RPMI8226 (cell line): ENCODE measurements around the gene CYTL1.
"Not testable (repeated sequence)": the region's sequence is repeated elsewhere in the genome, so short reads cannot be mapped to it uniquely, and the experiment has no call there.

Experiments used
- DNase-seq: peaks from one replicate; pipeline ENCODE4 v3.0.0-alpha.2; 2015

Gene CYTL1

DNA sequence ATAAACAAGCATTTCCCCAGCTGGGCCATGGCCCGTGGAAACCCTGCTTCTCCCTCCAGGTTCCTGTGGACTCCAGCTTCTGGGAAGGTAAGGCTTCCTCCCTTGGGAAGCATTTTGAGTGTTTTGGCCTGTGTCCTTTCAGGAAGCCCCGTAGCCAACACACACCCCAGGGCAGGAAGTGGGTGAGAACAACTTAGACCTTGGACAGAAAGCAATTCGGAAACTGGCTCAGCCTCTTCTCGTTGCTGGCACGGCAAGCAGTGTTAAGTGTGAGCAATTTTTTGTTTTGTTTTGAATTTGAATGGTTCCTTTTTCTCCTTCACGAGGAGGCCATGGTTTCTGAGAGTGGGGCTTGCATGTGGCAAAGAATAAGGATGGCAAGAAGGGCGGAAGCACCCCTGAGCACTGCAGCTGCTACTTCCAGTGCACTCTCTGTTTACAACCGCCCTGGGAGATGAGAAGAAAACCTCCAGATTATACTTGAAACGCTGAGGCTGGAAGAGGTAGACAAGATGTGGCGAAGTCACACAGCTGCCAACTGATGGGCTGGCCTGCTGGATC lies 14.1 kb upstream of the CYTL1 start:
- DNase-seq, result no peak

DNA sequence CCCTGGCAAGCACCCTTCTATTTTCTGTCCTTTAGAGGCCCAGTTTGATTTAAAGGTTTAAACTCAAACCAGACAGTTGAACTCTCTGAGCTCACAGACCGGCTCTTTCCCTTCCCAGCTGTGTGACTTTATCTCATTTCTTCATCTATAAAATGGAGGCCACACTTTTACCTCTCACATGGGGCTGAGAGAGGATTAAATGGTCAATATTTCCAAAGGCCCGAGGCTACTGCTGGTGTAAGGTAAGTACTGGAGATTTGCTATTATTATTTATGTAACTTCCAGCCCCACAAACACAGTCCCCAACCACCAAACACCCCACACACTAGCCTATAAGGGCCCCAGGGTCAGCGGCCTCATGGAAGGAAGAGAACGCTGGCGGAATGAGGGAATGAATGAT lies 13.6 kb upstream of the CYTL1 start:
- DNase-seq, result no peak

GRCh38 chr4:5030927-5031326 lies 11.7 kb upstream of the CYTL1 start:
- no peak for DNase-seq

DNA sequence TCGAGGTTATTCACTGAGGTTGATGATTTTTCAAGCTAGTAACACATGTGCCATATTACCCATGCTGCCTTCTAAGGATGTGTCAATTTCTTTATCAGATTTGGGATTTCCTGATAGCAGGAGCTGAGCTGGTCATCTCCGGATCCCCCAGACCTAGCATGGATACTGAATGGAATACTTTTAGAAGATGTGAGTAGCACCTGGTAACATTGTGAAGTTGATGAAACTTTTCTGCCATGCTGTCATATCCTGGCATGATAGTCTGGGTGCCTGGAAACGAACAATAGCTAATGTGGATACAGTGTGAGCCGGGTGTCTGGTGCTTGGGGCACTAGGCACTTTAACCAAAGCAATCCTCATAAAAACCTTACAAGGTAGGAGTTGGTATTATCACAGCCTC lies 11.0 kb upstream of the CYTL1 start:
- no peak for DNase-seq

- DNase-seq, result no peak
Observed at GRCh38 chr4:5029447-5029846, 10.2 kb upstream of the CYTL1 start.

DNA sequence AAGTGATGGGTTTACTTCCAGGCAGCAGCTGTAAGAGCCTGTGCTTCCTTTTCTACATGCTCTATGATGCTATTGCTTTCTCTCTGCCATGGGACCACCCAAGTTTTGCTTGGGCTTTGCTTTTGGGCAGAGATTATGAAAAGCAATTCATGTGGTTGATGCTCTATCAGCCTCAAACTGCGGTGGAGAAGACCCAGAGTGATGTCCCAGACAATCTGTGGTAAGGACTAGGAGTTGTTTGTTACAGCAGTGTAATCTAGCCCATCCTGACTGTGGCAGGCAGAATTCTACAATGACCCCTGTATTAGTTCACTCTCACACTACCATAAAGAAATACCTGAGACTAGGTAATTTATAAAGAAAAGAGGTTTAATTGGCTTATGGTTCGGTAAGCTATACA lies 9.2 kb upstream of the CYTL1 start:
- DNase-seq, result no peak

DNA sequence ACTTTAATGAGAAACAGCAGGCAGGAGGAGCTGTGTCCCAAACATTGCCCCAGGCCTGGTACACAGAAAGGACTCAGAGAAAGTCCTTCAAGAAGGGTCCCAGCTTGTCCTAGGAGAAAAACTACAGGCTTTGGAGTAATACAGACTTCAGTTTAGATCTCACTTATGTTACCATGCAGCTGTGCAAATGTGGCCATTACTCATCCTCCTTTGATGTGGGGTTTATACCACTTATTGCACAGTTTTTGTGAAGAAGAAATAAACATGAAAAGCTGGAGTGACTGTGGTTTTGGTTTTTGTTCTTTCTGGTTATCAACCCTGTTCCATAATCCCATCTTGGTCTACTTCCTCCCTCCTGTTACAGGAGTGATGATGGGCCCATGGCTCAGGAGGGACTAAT lies 8.1 kb upstream of the CYTL1 start:
- no peak for DNase-seq

DNA sequence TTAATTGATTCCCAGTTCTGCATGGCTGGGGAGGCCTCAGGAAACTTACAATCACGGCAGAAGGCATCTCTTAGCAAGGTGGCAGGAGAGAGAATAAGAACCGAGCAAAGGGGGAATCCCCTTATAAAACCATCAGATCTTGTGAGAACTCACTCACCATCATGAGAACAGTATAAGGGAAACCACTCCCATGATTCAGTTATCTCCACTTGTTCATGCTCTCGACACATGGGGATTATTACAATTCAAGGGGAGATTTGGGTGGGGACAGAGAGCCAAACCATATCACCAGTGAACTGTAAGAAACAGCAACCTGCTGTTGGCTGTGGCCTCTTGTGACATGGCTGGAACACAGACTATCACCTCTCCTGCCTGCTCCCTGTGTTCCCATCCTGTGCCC lies 7.1 kb upstream of the CYTL1 start:
- no peak for DNase-seq

- no peak for DNase-seq
Observed at GRCh38 chr4:5024673-5025072, 5.4 kb upstream of the CYTL1 start.

GRCh38 chr4:5021546-5021945 lies 2.3 kb upstream of the CYTL1 start:
- DNase-seq, result no peak

DNA sequence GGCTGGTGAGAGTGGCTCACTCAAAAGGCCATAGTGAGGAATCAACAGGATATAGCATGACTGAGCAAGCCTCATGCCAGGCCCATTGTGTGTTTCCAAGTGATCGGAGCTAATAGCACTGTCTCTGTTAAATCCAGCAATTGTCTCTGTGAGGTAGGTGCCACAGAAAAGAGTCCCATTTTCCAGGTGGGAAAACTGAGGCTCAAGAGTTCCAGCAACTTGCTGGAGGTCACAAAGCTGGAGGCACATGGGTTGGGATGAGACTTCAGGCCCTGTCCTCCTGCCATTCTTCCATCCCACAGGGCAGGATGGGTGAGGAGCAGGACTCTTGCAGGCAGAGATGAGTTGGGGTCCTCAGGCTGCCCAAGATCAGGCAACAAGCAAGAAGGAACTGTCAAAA lies 1.1 kb upstream of the CYTL1 start:
- no peak for DNase-seq

DNA sequence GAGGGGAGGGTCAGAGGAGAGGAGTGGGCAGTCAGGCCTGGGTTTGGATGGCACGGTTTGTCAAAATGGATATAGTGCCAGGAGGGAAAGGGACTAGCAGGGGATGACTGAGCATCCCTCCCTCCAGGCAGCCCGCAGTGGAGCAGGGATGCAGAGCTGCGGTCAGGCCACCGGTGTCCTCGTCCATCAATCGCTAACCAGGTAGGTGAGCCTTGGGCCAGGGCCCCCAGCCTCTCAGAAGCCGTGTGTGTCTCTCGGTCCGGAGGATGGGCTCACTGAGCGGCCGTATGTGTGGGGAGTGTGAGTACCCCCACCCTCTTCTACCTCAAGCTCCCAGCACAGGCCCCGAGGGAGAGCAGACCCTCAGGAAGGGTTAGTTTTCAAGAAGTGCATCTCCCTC lies 538 bp upstream of the CYTL1 start:
- DNase-seq, result no peak

DNA sequence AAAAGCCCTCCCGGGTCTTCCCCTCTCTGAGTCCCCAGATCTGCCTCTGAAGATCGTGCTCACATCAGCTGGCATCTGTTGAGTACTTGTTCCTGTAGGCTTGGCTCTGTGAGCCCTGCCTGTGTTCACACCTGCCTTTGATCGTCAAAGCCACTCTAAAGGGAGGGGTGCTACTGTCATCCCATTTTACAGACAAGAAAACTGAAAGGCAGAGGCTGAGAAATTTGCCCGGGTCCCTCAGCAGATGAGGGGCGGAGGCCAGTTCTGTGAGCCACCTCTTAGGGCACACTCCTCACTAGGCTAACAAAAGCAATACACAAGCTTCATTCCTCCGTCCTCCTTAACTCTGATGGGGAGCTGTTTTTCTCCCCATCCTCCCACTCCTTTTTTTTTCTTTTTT lies 655 bp downstream of the CYTL1 start:
- no peak for DNase-seq

- no peak for DNase-seq
Observed at GRCh38 chr4:5018096-5018495, 1.2 kb downstream of the CYTL1 start.

GRCh38 chr4:5014007-5014682 lies 5.1 kb downstream of the CYTL1 start:
- no peak for DNase-seq

GRCh38 chr4:5012958-5013357 lies 6.3 kb downstream of the CYTL1 start:
- DNase-seq, result no peak

DNA sequence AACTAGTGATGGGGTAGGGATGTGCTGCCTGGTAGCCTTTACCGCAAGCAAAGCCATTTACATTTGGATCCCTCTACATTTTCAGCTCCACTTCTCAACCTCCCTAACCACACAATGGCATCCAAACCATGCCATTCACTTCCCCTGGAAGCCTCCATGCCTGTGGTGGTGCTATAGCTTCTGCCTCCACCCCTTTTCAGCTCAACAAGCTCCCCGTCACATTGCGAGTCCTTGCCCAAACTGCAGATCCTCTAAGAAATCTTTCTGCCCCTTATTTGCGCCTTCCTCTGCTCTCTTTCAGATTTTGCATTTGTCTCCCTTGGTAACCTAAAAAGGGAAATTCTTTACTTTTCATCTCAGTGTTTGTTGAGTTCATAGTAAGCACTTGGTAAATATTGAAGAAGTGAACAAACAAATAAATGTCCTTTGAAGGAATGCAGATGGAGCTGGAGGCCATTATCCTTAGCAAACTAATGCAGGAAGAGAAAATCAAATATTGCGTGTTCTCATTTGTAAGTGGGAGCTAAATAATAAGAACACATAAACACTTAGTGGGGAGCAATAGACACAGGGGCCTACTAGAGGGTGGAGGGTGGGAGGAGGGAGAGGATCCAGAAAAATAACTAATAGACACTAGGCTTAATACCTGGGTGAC lies 6.9 kb downstream of the CYTL1 start:
- DNase-seq, result no peak

DNA sequence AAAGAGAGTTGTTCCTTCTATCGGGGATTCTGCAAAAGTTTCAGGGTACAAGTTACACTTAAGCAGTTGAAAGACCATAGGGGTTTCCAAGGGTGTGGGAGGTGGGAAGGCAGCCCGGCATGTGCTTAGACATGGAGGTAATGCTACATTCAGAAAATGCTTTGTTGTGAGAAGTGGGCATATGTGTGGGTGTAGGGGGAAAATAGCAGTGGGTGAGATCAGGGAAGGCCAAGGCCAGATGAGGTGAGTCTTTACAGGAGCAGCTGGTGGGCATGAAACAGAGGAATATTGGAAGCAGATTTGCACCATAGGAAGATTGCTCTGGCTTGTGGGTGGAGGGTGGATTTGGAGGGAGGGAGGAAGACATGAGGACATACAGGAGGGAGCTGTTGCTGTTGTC lies 8.3 kb downstream of the CYTL1 start:
- DNase-seq, result no peak

GRCh38 chr4:5009796-5010195 lies 9.5 kb downstream of the CYTL1 start:
- no peak for DNase-seq

DNA sequence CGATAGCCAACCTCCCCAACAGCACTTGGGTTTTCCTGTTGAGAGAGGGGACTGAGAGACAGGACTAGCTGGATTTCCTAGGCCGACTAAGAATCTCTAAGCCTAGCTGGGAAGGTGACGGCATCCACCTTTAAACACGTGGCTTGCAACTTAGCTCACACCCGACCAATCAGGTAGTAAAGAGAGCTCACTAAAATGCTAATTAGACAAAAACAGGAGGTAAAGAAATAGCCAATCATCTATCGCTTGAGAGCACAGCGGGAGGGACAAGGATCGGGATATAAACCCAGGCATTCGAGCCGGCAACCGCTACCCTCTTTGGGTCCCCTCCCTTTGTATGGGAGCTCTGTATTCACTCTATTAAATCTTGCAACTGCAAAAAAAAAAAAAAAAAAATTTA lies 12.3 kb downstream of the CYTL1 start:
- not testable (repeated sequence) for DNase-seq

DNA sequence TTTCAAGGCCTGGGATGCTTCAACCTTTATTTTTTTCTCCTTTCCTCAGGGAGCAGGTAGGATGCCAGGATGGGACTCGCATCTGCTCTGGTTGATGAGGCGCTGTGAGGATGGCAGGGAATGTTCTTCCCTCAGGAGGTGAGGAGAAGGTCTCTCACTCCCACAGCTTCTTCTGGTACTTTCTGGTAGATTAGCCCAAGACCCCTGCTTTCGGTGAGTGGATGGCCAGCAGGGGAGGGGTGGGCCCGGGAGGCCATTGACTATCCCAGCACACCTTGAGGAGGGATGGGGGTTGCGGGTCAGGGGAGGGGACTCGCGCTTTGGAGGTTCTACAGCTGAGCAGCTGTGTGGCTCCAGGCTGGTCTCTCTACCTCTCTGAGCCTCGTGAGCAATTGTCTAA lies 14.8 kb downstream of the CYTL1 start:
- no peak for DNase-seq

DNA sequence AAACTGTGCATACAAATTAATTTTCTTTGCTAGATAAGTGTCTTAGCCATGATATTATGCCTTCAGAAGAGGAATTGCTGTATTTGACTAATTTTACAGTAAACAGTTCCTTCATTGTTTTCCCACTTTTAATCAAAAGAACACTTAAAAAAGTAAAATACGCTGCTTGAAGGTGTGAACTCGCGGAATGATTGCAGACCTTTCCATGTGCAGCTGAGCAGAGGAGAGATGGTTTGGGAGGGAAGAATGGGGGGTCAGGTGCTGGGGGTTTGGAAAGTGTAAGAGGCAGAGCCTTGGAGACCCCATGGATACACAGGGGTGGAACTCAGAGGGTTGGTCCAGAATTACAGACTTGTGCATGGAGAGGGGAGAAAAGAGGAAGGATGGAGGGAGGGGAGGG lies 15.3 kb downstream of the CYTL1 start:
- no peak for DNase-seq

- no peak for DNase-seq
Observed at GRCh38 chr4:5003372-5003857, 15.8 kb downstream of the CYTL1 start.

GRCh38 chr4:5001641-5002040 lies 17.6 kb downstream of the CYTL1 start:
- DNase-seq, result not testable (repeated sequence)

- not testable (repeated sequence) for DNase-seq
Observed at GRCh38 chr4:4996935-4997334, 22.3 kb downstream of the CYTL1 start.
